Activated naive CD4-positive, alpha-beta T cell (primary cell): Measurements from ENCODE around the gene NAA38.

Source experiments
- DNase-seq, 4 experiments: peaks; one replicate each; lab custom pipeline; 2025; lab: John Stamatoyannopoulos, UW

NAA38 gene

DNA sequence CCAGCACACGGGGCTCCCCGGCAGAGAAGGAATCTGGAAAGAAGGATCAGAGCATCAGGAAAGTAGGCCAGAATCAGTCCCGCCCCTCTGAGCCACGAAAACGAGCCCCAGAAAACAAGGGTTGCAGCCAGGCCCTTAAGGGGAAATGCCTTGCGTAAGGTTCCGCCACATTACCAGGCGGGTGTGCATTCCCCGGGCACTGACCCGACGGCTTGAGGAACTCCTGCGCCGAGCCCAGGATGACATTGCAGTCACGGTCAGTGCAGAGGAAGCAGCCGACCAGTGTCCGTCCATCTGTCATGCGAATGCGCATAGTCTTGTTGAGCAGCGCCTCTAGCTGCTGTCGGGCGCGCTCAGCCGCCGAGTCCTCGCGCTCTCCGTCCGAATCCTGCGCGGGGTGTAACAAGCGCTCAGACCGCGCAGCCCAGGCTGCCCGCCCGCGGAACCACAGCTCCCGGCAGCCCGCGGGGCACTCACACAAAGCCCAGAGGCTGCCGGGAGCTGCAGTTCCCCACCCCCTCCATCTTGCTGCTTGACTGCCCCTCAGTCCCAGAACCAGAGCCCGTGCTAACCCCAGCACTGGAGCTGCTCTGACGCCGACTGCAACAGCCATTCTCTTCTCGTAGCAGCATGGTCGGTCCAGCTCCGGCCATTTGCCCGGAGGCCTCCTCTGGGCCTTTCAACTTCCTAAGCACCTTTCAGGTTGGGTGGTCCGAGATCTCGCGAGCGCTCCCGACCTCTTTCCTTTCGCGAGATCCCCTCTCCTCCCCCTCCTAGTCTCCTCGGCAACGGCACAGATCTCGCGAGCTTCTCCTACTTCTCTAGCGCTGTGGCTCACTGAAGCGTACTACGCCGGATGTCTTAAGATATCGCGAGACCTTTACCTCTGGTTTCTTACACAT is at the start of gene NAA38:
NAA38 (minus strand) TSS at position 749 of the 902 bp plus-strand sequence; CDS start at position 653, 96 bp downstream.
- peak; percentile 75 to 90 (median 81) for DNase-seq

DNA sequence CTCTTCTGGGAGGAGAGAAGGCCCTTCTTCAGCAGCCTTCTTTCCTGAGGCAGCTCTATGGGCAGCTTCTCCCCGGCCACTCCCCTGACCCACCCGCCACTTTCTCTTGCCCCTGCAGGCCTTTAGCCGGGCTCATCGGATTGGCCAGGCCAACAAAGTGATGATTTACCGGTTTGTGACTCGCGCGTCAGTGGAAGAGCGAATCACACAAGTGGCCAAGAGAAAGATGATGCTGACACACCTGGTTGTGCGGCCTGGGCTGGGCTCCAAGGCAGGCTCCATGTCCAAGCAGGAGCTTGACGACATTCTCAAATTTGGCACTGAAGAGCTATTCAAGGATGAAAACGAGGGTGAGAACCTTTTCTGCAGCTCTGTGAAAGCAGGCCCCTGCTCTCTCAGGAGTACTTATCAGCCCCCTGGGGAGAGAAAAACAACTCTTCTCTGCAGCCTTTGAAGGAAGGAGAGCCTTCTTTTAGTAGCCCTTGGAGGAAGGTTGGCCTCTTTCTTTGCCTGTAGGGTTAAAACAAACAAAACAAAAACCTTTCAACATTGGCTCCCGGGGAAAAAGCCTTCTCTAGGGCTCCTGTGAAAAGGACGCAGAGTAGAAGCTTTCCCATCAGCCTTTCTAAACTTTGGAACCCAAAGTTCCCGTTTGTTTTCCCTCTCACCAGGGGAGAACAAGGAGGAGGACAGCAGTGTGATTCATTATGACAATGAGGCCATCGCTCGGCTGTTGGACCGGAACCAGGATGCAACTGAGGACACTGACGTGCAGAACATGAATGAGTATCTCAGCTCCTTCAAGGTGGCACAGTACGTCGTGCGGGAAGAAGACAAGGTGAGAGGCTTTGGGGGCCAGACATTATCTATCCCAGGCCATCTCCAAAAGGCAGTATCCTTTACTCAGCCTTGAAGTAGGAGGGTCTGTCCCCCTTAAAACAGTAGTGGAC is 46.1 kb upstream of the NAA38 start:
- DNase-seq = no peak

GRCh38 chr17:7897773-7898172 is 40.4 kb upstream of the NAA38 start:
- no peak for DNase-seq

- no peak for DNase-seq
Observed at GRCh38 chr17:7897090-7897489, 39.7 kb upstream of the NAA38 start.

DNA sequence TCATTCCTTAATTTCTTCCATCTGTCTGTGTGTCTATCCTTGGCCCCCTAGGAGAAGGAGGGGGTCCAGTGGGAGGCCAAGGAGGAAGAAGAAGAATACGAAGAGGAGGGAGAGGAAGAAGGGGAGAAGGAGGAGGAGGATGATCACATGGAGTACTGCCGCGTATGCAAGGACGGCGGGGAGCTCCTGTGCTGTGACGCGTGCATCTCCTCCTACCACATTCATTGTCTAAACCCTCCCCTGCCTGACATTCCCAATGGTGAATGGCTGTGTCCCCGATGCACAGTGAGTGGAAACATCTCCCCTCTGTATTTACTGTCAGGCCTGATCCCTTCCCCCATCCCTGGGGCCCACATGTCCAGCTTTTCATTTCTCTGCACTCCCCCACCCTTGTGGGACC is 37.5 kb upstream of the NAA38 start:
- DNase-seq = no peak

- no peak for DNase-seq
Observed at GRCh38 chr17:7894226-7894625, 36.9 kb upstream of the NAA38 start.

- DNase-seq = no peak
Observed at GRCh38 chr17:7893187-7893880, 36.0 kb upstream of the NAA38 start.

GRCh38 chr17:7889166-7889955 is 32.0 kb upstream of the NAA38 start:
- DNase-seq = no peak

GRCh38 chr17:7888184-7888920 is 31.0 kb upstream of the NAA38 start, which contains the start of gene CHD3:
Gene CHD3, plus strand, starts transcription at chr17:7888789. Its CDS starts 212 bp downstream, at chr17:7889001.
- peak in 2 of 4 experiments; percentile 25 to 40 for DNase-seq

DNA sequence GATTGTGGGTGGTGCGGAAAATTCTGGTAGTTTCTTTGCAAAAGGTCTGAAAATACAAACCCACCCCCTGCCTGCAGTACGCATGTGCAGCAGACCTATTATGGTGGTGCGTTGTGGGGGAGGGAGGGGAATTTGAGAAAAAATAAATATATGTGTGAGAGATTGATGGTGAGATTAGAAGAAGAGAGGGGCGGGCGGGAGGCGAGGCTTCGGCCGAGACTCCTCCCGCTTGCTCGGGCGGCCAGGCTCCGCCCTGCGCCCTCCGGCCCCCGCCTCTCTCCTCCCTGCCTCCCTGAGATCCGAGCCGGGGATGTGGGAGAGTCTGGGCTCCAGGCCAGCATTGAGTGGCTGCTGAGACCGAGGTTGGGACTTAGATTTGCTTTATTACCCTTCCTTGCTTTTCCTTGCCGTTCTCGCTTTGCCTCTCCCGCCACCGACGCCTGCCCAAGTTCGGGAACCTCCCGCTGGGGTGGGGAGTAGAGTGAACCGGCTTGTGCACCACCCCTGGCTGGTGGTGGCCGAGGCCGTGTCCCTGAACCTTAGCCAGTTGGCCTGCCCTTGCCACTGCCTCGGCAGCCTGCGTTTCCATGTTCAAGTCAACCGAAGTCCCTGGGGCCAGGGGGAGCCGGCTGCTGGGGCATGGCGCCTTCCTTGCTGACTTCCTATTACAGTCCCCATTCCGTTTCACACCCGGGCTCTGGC is 30.3 kb upstream of the NAA38 start:
- peak; percentile 61 to 83 (median 68) for DNase-seq

- no peak for DNase-seq
Observed at GRCh38 chr17:7887038-7887481, 29.7 kb upstream of the NAA38 start.

DNA sequence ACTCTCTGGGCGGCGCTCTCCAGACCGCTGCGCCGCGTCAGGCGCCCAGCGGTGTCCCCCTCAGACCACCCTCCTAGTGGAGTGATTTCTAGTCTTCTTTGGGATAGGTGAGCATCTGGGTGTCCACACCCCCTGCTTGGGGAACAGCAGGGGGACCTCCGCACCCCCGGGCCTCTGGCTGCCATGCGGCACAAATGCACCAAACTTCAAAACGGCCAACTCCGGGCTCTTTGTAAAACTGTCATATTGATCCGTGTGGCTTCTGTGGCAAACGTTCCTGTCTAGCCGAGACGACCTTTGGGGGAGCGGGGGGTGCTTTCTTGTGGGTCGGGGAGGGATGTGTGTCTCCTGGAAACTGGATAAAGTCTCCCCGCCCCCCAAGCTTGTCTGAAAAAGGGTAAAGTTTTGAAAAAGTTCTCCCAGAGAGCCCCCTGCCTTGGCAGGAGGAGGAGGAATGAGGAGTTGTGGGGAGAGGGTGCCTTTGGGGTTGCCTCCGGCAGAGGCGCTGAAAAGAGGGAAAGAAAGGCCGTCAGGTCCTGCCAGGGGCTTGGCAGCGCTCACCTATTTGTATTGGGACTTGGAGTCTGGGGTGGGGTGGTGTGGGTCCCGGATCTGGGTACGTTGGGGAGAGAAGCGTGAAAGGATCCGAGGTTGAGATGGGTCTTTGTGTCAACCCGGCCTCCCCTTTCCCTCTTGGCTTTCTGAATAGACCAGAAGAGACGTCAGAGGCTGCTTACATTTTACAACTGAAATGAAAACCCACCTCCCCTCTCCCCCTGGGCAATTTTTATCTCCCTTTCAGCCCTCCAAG is 29.1 kb upstream of the NAA38 start:
- peak in 3 of 4 experiments; percentile 20 to 52 (median 23) for DNase-seq

DNA sequence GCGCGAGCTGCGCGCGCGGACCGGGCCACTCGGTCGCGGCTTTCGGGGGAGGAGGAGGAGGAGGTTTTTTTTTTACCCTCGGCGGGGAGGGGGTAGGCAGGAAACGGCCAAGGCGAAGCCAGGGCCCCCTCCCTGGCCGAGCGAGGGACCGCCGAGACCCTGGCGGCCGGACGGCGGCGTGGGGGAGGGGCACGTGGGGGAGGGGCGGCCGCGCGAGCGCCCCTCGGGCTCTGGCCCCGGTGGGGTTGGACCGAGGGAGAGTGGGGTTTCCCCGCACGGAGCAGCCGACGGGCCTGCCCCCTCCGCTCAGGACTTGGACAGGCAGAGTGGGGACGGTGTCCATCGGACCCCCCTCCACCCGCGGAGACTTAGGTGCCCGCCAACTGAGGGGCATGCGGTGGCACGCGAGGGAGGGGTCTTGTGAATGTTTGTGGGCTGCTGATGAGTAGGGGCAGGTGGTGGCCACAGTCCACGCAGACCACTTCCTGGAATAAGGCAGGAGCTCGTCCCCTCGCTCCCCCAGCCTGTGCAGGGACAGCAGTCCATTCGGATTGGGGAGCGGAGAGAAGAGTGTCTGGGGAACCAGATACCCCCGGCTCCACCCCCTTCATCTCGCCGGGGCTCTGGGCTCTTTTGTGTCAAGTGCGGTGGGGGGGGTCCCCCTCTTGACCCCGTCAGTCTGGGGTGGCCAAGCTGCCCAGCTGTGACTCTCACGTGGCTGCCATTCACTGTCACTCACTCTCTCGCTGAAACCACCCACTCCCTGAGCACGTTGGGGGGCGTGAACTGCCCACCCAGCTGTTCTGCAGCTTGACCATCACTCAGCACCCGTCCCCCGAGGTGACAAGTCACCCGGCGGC is 28.2 kb upstream of the NAA38 start:
- DNase-seq = no peak

DNA sequence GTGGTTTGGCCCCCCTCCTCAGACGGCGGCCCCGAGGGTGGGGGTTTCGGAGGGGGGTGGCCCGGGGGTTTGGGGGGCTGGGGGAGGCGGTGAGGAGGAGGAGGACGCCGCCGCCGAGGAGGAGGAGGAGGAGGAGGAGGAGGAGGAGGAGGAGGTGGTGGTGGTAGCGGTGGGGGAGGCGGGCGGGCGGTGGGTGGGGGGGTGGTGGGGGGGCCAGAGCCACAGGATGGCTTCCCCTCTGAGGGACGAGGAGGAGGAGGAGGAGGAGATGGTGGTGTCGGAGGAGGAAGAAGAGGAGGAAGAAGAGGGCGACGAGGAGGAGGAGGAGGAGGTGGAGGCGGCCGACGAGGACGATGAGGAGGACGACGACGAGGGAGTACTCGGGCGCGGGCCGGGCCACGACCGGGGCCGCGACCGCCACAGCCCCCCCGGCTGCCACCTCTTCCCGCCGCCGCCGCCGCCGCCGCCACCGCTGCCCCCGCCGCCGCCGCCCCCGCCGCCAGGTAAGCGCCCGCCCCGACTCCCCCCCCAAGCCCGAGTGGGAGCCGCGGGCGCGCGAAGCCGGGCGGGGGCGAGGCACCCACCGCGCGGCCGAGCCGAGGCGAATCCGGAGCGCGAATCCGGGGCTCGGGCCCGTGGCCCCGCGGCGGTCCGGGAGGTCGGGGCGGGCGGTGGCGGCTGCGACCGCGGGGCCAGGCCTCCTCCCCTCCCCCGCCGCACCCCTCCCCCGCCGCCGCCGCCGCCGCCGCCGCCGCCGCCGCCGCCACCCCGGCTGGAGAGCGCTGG is 27.4 kb upstream of the NAA38 start:
- DNase-seq = peak in 1 of 4 experiments; percentile 29

GRCh38 chr17:7883781-7884386 is 26.5 kb upstream of the NAA38 start:
- DNase-seq = peak in 1 of 4 experiments; percentile 15

DNA sequence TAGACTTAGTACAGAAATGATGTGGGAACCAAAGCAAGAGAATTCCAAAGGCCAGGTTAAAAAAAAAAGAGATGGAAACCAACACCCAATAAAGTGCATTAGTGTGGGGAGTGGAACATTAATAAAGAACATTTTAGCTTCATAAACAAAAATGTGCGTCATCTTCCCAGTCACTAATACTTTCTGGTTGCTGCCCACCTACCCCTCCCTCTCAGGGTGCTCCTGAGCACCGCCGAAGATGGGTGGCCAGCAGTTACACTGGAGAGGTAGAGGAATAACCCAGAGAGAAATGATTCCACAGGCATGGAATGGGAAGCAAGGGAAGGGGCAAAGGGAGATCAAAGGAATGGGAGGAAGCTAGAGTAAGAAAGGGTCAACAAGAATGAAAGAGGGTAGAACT is 25.3 kb upstream of the NAA38 start:
- DNase-seq = no peak
